Measurements from ENCODE around the gene FLYWCH2. TPM values are rescaled to one million over a fixed set of nuclear protein-coding genes. Genes with fewer than 3 reads are reported as not detected.
"Not testable (repeated sequence)": the region's sequence is repeated elsewhere in the genome, so short reads cannot be mapped to it uniquely, and the experiment has no call there.

The FLYWCH2 gene
- total RNA-seq, 1 donor from 2014 or later: 26.9 TPM

GRCh38 chr16:2925951-2926649 is 43.1 kb downstream of the FLYWCH2 start:
- Mint-ChIP-seq H3K27me3 (peaks cover 3% of the 10 kb centered on the region), H3K4me1 (ENCODE audit: low read depth) (peaks cover 24% of the 10 kb centered on the region), H3K4me3 (ENCODE audit: low read depth) (no peak overlapping the region), H3K9me3 (ENCODE audit: low read depth) (no peaks in the 10 kb centered on the region), H3K36me3 (ENCODE audit: insufficient read depth) (peaks cover 4% of the 10 kb centered on the region), H3K27ac (no peak overlapping the region)
- DNase-seq (ENCODE audit: low spot score, unreplicated experiment): no peak
- TF ChIP-seq CTCF (IDR thresholded peaks at IDR 0.05; ENCODE audit: unreplicated experiment): no peak

GRCh38 chr16:2926650-2926999 is 43.6 kb downstream of the FLYWCH2 start:
- Mint-ChIP-seq H3K27ac (no peak overlapping the region), H3K27me3 (peaks cover 3% of the 10 kb centered on the region), H3K4me1 (ENCODE audit: low read depth) (peaks cover 24% of the 10 kb centered on the region), H3K4me3 (ENCODE audit: low read depth) (no peak overlapping the region), H3K36me3 (ENCODE audit: insufficient read depth) (peaks cover 4% of the 10 kb centered on the region), H3K9me3 (ENCODE audit: low read depth) (no peaks in the 10 kb centered on the region)
- no peak for DNase-seq (ENCODE audit: low spot score, unreplicated experiment)
- TF ChIP-seq CTCF (IDR thresholded peaks at IDR 0.05; ENCODE audit: unreplicated experiment): no peak

GRCh38 chr16:2927010-2927646 is 44.1 kb downstream of the FLYWCH2 start:
- Mint-ChIP-seq H3K36me3 (ENCODE audit: insufficient read depth) (peaks cover 4% of the 10 kb centered on the region), H3K27ac (peak overlapping the region; percentile 85), H3K27me3 (peaks cover 3% of the 10 kb centered on the region), H3K4me1 (ENCODE audit: low read depth) (peaks cover 24% of the 10 kb centered on the region), H3K9me3 (ENCODE audit: low read depth) (no peaks in the 10 kb centered on the region), H3K4me3 (ENCODE audit: low read depth) (no peak overlapping the region)
- DNase-seq (ENCODE audit: low spot score, unreplicated experiment): peak; percentile 66
- peak; percentile 94 for TF ChIP-seq CTCF (IDR thresholded peaks at IDR 0.05; ENCODE audit: unreplicated experiment)

- H3K9me3 Mint-ChIP-seq (ENCODE audit: low read depth); H3K4me3 Mint-ChIP-seq (ENCODE audit: low read depth); DNase-seq (ENCODE audit: low spot score, unreplicated experiment); H3K27me3 Mint-ChIP-seq; H3K36me3 Mint-ChIP-seq (ENCODE audit: insufficient read depth): not testable (repeated sequence)
- peaks cover 24% of the 10 kb centered on the region for H3K4me1 Mint-ChIP-seq (ENCODE audit: low read depth)
- peak overlapping the region; percentile 74 for H3K27ac Mint-ChIP-seq
Observed at GRCh38 chr16:2928151-2928550, 45.1 kb downstream of the FLYWCH2 start.

GRCh38 chr16:2928796-2929195 is 45.8 kb downstream of the FLYWCH2 start:
- Mint-ChIP-seq H3K27ac (peak overlapping the region; percentile 74), H3K36me3 (ENCODE audit: insufficient read depth) (no peaks in the 10 kb centered on the region), H3K9me3 (ENCODE audit: low read depth) (no peaks in the 10 kb centered on the region), H3K4me1 (ENCODE audit: low read depth) (peaks cover 24% of the 10 kb centered on the region), H3K4me3 (ENCODE audit: low read depth) (no peak overlapping the region), H3K27me3 (peaks cover 3% of the 10 kb centered on the region)
- no peak for DNase-seq (ENCODE audit: low spot score, unreplicated experiment)
- TF ChIP-seq CTCF (IDR thresholded peaks at IDR 0.05; ENCODE audit: unreplicated experiment): no peak

GRCh38 chr16:2929693-2930092 is 46.7 kb downstream of the FLYWCH2 start:
- peaks cover 3% of the 10 kb centered on the region for H3K27me3 Mint-ChIP-seq
- no peaks in the 10 kb centered on the region for H3K9me3 Mint-ChIP-seq (ENCODE audit: low read depth)
- DNase-seq (ENCODE audit: low spot score, unreplicated experiment): no peak
- peaks cover 4% of the 10 kb centered on the region for H3K36me3 Mint-ChIP-seq (ENCODE audit: insufficient read depth)
- TF ChIP-seq CTCF (IDR thresholded peaks at IDR 0.05; ENCODE audit: unreplicated experiment): no peak
- no peak overlapping the region for H3K27ac Mint-ChIP-seq
- peaks cover 24% of the 10 kb centered on the region for H3K4me1 Mint-ChIP-seq (ENCODE audit: low read depth)
- no peak overlapping the region for H3K4me3 Mint-ChIP-seq (ENCODE audit: low read depth)
